ENCODE data around the gene ABL1.

Gene ABL1

GRCh38 chr9:130918826-130919558 is 83.9 kb downstream of the ABL1 start:
- TF ChIP-seq CTCF (IDR thresholded peaks at IDR 0.05; ENCODE audit: low read depth, low read length): no peak
- in situ Hi-C loops (cut with HindIII; ENCODE audit: low sequenced_read_pairs): no loop called here
- H3K4me3 ChIP-seq (ENCODE audit: low read depth, low read length): no peak overlapping the region
- no peak for DNase-seq (ENCODE audit: low read depth, low spot score)

GRCh38 chr9:130919559-130920145 is 84.6 kb downstream of the ABL1 start:
- in situ Hi-C loops (cut with HindIII; ENCODE audit: low sequenced_read_pairs): no loop called here
- DNase-seq (ENCODE audit: low read depth, low spot score): no peak
- TF ChIP-seq CTCF (IDR thresholded peaks at IDR 0.05; ENCODE audit: low read depth, low read length): no peak

GRCh38 chr9:130920233-130920632 is 85.2 kb downstream of the ABL1 start:
- TF ChIP-seq CTCF (IDR thresholded peaks at IDR 0.05; ENCODE audit: low read depth, low read length): no peak
- no peak for DNase-seq (ENCODE audit: low read depth, low spot score)
- no peak overlapping the region for H3K4me3 ChIP-seq (ENCODE audit: low read depth, low read length)
- in situ Hi-C loops (cut with HindIII; ENCODE audit: low sequenced_read_pairs): no loop called here

More at GRCh38 chr9:130919559-130920145, 84.6 kb downstream of the ABL1 start:
- no peak overlapping the region for H3K4me3 ChIP-seq (ENCODE audit: low read depth, low read length)

- no peak for DNase-seq (ENCODE audit: low read depth, low spot score)
- in situ Hi-C loops (cut with HindIII; ENCODE audit: low sequenced_read_pairs): no loop called here
- no peak overlapping the region for H3K4me3 ChIP-seq (ENCODE audit: low read depth, low read length)
- TF ChIP-seq CTCF (IDR thresholded peaks at IDR 0.05; ENCODE audit: low read depth, low read length): no peak
Measured at GRCh38 chr9:130920762-130921299, 85.8 kb downstream of the ABL1 start.

- no peak for DNase-seq (ENCODE audit: low read depth, low spot score)
- in situ Hi-C loops (cut with HindIII; ENCODE audit: low sequenced_read_pairs): no loop called here
- no peak overlapping the region for H3K4me3 ChIP-seq (ENCODE audit: low read depth, low read length)
- TF ChIP-seq CTCF (IDR thresholded peaks at IDR 0.05; ENCODE audit: low read depth, low read length): no peak
Measured at GRCh38 chr9:130921300-130921988, 86.4 kb downstream of the ABL1 start.

- in situ Hi-C loops (cut with HindIII; ENCODE audit: low sequenced_read_pairs): no loop called here
- TF ChIP-seq CTCF (IDR thresholded peaks at IDR 0.05; ENCODE audit: low read depth, low read length): no peak
- DNase-seq (ENCODE audit: low read depth, low spot score): no peak
- H3K4me3 ChIP-seq (ENCODE audit: low read depth, low read length): no peak overlapping the region
Measured at GRCh38 chr9:130921989-130922892, 87.2 kb downstream of the ABL1 start.

All from astrocyte of the spinal cord (primary cell).